ENCODE measurements around the gene FASTKD1. TPM values are rescaled to one million over a fixed set of nuclear protein-coding genes. Genes with fewer than 3 reads are reported as not detected.

The FASTKD1 gene, protein sequence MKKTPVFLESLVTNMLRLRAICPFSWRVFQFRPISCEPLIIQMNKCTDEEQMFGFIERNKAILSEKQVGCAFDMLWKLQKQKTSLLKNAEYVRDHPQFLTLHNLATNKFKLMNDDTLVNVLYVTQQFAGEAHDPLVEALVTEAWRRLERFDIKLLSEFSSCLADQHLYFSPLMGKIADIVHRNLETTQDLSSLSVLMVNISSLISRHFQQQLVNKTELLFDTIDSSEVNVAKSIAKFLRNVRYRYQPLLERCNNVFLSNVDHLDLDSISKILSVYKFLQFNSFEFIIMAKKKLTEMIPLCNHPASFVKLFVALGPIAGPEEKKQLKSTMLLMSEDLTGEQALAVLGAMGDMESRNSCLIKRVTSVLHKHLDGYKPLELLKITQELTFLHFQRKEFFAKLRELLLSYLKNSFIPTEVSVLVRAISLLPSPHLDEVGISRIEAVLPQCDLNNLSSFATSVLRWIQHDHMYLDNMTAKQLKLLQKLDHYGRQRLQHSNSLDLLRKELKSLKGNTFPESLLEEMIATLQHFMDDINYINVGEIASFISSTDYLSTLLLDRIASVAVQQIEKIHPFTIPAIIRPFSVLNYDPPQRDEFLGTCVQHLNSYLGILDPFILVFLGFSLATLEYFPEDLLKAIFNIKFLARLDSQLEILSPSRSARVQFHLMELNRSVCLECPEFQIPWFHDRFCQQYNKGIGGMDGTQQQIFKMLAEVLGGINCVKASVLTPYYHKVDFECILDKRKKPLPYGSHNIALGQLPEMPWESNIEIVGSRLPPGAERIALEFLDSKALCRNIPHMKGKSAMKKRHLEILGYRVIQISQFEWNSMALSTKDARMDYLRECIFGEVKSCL
- total RNA-seq = 32.2 and 33.4 TPM in 2 replicates
- polyA plus RNA-seq = 6.3 and 8.9 TPM in 2 replicates
- polyA plus RNA-seq (2011; cell fraction: cytosol; rRNA removed) = 9.0 and 10.6 TPM in 2 replicates
- polyA plus RNA-seq (2011; cell fraction: nucleus; rRNA removed) = 35.1 and 45.9 TPM in 2 replicates
- 24.9 and 30.5 TPM in 2 replicates for polyA plus RNA-seq (2012)
- polyA minus RNA-seq = 15.8 and 16.1 TPM in 2 replicates
- 4.9 TPM for polyA minus RNA-seq (2011; cell fraction: cytosol; rRNA and poly(A)+ RNA removed)
- polyA minus RNA-seq (2011; cell fraction: nucleus; rRNA and poly(A)+ RNA removed) = 21.4 and 34.8 TPM in 2 replicates
- percentile 67 among the genes with signal in this experiment for Bru-seq, nascent RNA
- BruChase-seq, experiment 1, labeled RNA remaining after a 6-hour chase = percentile 80 among the genes with signal in this experiment
- percentile 83 among the genes with signal in this experiment for BruChase-seq, experiment 2, labeled RNA remaining after a 2-hour chase
- long read RNA-seq, transcript FASTKD1-208 (3 exons, 541 nt) = minor isoform, 10 of 44 reads
- long read RNA-seq, transcript FASTKD1-204 (15 exons, 2,967 nt) = major isoform, 13 of 44 reads
- long read RNA-seq, partial matches to known transcripts = 11 of 44 reads
- long read RNA-seq, other reads (novel, unspliced or antisense) = 9 of 44 reads

- H3K27ac ChIP-seq (ENCODE audit: insufficient read depth, low read depth, low read length) = peak within 1 kb of the TSS; percentile 52
- peak within 1 kb of the TSS; percentile 77 for H3K4me2 ChIP-seq (ENCODE audit: insufficient read depth, low read length)
- H3K9me1 ChIP-seq (replicated peaks; ENCODE audit: control insufficient read depth, extremely low read depth, insufficient read depth, low read length) = no peaks in the 10 kb centered on the region
- TSS peak; percentile 72 for BruUV-seq (replicated peaks)
- no peaks in the 10 kb centered on the region for H3K9me3 ChIP-seq (replicated peaks; ENCODE audit: control insufficient read depth, insufficient read depth, low read length)
- peak within 1 kb of the TSS; percentile 87 for H3K9ac ChIP-seq (replicated peaks; ENCODE audit: extremely low read depth, insufficient read depth, low read length)
- CTCF ChIA-PET = interaction anchor here (0.6 to 1.6 kb wide), 6 partner anchors 9 to 121 kb away, joined by 3 to 6 read pairs (median 3); partner anchors contain the start of gene BBS5
- POLR2A ChIA-PET = interaction anchor here (0.6 to 1.5 kb wide), 2 partner anchors 11 to 25 kb away, joined by 8 to 12 read pairs; partner anchors contain the start of gene PPIG
- no peaks in the 10 kb centered on the region for H3K27me3 ChIP-seq (ENCODE audit: control insufficient read depth in 2 of 2, insufficient read depth in 2 of 2, low read length in 2 of 2)
- peak within 1 kb of the TSS; percentile 98 for H2AFZ ChIP-seq (ENCODE audit: low read depth, low read length)
- intact Hi-C loops (cut with micrococcal nuclease) = loop anchor here (1.0 to 5.0 kb wide), 3 partner anchors 11 to 119 kb away; partner anchors contain the start of genes BBS5, CFAP210, PHOSPHO2 and PPIG
- no peaks in the 10 kb centered on the region for H3K36me3 ChIP-seq (ENCODE audit: control insufficient read depth in 2 of 2, extremely low read depth in 1 of 2, insufficient read depth in 2 of 2, low read length in 2 of 2)
- H3K4me3 ChIP-seq (replicated peaks in 1 of 3; ENCODE audit: insufficient read depth in 1 of 3, low read depth in 1 of 3, low read length in 3 of 3) = peak within 1 kb of the TSS; percentile 76 to 95 (median 76)
- peak; percentile 89 for DNase-seq (ENCODE audit: low read depth, low spot score)
- dilution Hi-C loops (cut with MboI; ENCODE audit: extremely low pct_ligation_motif_present, low sequenced_read_pairs) = no loop called here
- peak; percentile 90 for FAIRE-seq
- H4K20me1 ChIP-seq (replicated peaks; ENCODE audit: control insufficient read depth, extremely low read depth, insufficient read depth, low read length) = no peaks in the 10 kb centered on the region
- peaks cover 17% of the 10 kb centered on the region for H3K79me2 ChIP-seq (ENCODE audit: control insufficient read depth, insufficient read depth, low read length)
- peaks cover 2% of the 10 kb centered on the region for H3K4me1 ChIP-seq (ENCODE audit: control insufficient read depth, extremely low read depth, insufficient read depth, low read length)
- TF ChIP-seq JUN (IDR thresholded peaks at IDR 0.05; ENCODE audit: borderline replicate concordance, insufficient read depth, insufficient read length, low read depth) = no peak
- TF ChIP-seq POLR2AphosphoS5 (IDR thresholded peaks at IDR 0.05; ENCODE audit: insufficient read depth, low read depth, low read length) = peak; percentile 47
- TF ChIP-seq POLR2A (IDR thresholded peaks at IDR 0.05; ENCODE audit: low read depth, low read length) = peak; percentile 71
- TF ChIP-seq, protein P1, sequence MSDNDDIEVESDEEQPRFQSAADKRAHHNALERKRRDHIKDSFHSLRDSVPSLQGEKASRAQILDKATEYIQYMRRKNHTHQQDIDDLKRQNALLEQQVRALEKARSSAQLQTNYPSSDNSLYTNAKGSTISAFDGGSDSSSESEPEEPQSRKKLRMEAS (IDR thresholded peaks at IDR 0.05; ENCODE audit: insufficient read depth, insufficient read length) = peak; percentile 62
- TF ChIP-seq, protein P2, sequence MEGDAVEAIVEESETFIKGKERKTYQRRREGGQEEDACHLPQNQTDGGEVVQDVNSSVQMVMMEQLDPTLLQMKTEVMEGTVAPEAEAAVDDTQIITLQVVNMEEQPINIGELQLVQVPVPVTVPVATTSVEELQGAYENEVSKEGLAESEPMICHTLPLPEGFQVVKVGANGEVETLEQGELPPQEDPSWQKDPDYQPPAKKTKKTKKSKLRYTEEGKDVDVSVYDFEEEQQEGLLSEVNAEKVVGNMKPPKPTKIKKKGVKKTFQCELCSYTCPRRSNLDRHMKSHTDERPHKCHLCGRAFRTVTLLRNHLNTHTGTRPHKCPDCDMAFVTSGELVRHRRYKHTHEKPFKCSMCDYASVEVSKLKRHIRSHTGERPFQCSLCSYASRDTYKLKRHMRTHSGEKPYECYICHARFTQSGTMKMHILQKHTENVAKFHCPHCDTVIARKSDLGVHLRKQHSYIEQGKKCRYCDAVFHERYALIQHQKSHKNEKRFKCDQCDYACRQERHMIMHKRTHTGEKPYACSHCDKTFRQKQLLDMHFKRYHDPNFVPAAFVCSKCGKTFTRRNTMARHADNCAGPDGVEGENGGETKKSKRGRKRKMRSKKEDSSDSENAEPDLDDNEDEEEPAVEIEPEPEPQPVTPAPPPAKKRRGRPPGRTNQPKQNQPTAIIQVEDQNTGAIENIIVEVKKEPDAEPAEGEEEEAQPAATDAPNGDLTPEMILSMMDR (IDR thresholded peaks at IDR 0.05; ENCODE audit: extremely low read depth in 1 of 2, insufficient read depth in 1 of 2, low read depth in 1 of 2, low read length in 2 of 2) = no peak
- peak; percentile 74 for TF ChIP-seq MYC (IDR thresholded peaks at IDR 0.05; ENCODE audit: low read depth, low read length)
Measured at GRCh38 chr2:169573160-169573973, at the start of gene FASTKD1. FASTKD1 (minus strand) TSS chr2:169573865; CDS start chr2:169572029, 1,836 bp downstream.
